GM19025 (cell line): Measurements from ENCODE around the gene MCOLN1.

Source experiments
- ATAC-seq: cut with Tn5 transposase; IDR thresholded peaks from one replicate; pipeline ENCODE4 v1.9.1; 2021; ENCODE audit warnings: mild to moderate bottlenecking, low read depth, moderate library complexity; ENCODE audit not compliant: unreplicated experiment

Gene MCOLN1

DNA sequence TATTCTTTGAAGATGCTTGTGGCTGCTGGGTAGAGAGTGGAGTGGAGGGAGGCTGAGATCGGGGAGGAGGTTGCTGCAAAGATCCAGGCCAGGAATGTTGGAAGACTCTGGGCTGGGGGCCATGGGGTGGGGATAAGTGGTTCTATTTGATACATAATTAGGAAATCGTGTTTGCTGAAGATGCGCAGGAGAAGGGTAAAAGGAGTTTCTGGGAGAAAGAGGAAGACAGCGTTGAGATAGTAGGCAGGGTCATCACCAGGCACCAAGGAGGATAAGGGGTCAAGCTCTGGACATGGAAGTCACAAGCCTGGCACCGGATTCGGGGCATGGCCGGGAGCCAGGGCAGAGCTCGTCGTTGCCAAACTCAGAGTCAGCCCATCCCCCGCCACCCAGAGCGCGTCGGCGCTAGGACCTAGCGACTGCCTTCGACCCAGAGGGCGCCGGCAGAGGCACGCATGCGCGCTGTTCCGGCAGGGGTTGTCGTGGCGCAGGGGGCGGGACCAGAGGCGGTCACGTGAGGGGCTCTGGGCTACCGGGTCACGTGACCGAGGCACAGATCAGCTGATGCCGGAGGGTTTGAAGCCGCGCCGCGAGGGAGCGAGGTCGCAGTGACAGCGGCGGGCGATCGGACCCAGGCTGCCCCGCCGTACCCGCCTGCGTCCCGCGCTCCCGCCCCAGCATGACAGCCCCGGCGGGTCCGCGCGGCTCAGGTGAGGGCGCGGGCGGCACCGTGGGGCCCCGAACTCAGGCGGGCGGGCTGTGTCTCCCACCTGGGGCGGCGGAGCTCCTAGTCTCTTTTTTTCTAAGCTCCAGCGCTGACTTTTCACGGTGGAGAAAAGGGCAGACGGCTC, at the start of gene MCOLN1:
Gene MCOLN1 (plus strand): TSS at position 553 of the 851 bp plus-strand sequence. CDS start 127 bp downstream, at position 680.
- ATAC-seq: no peak

DNA sequence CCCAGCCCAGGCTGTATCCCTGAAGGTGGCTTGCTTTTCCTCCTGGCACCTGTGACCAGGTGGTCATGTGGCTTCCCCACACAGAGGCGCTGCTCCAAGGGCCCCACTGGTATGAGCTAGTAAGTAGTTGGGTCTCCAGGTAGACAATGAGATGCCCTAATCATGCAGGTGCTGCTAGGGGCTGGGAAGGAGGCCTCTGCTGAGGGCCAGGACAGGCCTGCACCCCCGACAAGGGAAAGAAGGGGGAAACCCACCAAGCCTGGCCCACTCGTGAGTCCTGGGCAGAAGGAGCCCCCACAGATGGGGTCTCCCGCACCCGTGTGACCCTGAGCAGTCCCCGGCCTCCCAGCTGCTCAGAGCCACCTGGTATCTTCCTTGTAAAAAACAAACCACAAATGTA, 46.8 kb upstream of the MCOLN1 start:
- ATAC-seq: no peak

DNA sequence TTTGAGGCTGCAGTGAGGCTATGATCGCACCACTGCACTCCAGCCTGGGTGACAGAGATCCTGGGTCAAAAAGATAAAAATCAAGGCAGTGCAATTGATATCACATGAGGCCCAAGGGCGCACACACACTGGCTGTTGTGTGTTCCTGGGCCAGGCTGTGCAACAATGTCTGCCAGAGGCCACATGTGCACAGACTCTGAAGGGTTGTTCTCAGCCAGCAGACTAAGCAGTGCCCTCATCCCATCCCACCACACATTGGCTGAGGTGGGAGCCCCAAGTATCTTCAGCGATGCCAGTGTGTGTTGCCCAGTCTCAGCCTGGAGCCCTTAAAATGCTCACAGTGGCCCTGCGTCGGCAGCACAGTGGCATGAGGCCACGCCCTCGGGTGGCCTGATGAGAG, 46.2 kb upstream of the MCOLN1 start:
- ATAC-seq: no peak

DNA sequence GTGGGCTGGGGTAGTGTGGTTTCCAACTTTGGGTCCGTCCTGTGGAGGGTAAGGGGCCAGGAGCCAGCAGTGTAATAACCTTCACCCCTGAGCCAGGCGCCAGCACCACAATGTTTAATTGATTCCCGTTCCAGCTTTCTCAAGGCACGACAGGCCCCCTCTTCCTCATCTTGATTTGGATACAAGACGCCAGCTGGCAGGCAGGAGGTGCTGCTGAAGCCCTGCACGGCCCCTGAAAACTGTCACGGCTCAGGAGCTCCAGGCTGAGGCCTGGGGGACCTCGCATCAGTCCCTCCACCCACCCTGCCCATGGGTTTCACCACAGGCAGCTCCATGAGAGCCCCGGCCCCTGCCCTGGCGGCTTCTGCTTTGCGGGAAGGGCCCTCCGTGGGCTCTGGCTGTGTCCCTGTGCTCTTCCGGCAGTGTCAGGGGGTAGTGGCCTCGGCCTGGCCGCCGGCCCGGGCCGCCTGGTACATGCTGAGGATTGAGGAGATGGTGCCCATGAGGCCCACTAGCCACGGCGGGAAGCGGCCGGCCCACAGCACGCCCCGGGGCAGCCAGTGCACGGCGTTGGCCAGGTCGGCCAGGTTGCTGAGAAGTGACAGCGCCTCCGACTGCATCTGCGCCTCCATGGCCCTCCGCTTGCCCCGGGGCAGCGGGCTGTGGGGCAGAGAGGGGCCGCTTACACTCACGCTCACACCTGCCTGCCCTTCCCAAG, 45.5 kb upstream of the MCOLN1 start:
- ATAC-seq: no peak

DNA sequence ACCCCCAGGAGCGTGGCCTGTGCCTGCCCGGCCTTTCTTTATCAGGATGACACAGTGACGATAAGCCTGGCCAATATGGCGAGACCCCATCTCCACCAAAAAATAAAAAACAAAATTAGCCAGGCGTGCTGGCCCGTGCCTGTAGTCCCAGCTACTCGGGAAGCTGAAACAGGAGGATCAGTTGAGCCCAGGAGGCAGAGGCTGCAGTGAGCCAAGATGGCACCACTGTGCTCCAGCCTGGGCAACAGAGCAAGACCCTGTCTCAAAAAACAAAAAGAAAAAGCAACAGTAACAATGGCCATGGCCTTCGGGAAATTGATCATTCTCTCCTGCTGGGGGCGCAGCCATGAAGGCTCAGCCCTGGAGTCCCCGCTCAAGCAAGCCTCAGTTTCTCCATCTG, 44.7 kb upstream of the MCOLN1 start:
- no peak for ATAC-seq

DNA sequence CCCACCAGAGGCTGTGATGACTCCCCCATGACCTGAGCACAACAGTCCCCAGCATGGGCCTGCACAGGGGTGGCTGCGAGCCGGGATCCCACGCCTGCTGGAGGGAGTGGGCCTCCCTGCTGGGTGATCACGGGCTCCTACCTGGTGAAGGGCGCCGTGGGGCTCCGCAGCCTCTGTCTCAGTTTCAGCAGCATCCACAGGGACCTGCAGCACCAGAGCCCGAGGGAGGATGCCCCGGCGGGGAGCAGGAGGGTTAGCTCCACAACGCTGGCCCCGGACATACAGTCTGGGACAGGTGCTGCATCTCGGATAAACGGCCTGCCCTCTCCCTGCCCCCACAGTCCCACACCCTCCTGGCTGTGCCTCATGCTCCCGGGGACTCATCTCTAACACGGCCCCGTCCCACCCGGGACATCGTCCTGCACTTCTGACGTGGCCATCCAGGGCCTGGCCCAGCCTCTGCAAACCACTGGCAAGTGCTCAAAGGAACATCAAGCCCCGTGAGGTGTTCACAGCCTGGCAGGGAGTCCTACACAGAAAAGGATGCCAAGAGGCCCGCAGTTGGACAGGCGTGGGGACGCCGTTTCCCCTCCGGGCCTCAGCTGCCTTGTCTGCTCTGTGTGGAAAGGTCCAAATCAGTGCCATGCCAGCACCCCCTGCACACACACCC, 44.1 kb upstream of the MCOLN1 start:
- no peak for ATAC-seq

DNA sequence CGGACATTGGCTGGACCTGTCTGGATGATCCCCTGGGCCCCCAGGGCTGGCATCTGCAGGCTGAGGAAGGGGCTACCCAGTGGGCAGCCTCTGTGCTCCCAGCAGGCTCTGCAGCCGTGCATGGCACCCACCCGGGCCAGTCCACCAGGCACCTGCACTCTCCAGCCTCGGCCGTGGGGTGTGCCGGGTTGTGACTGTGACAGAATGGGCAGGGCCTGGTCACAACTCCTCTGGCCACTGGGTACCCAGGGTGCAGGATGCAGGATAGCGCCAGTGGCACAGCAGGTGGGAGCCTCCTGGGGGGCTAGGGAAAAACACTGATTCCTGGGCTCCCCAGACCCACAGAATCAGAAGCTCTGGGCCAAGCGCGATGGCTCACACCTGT, 43.6 kb upstream of the MCOLN1 start:
- no peak for ATAC-seq

DNA sequence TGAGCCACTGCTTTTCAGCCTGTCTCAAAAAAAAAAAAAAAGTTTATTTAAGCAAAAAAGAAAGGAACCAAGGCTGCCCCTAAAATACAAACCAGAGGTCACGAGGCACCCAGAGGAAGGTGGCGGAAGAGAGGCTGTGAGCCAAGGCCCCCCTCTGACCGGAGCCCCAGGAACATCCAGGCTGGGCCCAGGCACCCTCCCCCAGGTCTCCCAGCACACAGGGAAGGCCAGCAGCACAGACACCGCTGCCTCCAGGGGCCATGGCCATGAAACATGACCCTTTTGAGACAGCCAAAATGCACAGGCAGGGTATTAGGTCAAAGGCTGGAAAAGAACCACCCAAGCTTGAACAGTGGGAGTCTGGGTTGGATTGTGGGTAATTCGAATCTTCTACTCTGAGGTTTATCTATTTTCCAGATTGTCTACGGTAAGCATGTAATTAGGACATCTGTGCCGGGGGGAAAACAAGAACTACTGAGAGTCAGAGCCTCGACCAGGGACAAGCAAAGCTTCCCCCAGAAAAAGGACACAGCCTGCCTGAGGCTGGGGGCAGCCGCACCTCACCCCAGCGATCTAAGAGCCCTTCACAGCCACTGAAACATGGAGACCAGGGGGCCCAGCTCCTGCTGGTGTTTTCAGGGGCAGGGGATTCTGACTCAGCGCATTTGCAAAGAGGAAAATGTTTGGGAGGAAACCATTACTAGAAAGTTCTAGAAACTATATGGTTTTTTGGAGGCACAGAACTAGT, 42.0 kb upstream of the MCOLN1 start:
- no peak for ATAC-seq

DNA sequence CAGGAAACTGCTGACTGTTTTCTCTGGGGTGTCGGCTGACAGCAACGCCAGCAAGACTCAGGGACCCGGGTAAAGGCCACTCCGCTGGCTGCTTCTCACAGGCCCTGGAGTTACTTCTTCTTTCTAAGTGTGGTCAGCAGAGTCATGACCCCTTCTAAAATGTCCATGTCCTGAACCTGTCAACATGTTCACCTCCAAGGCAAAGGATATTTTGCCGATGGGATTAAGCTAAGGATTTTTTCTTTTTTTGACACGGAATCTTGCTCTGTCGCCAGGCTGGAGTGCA, 41.5 kb upstream of the MCOLN1 start:
- ATAC-seq: no peak

DNA sequence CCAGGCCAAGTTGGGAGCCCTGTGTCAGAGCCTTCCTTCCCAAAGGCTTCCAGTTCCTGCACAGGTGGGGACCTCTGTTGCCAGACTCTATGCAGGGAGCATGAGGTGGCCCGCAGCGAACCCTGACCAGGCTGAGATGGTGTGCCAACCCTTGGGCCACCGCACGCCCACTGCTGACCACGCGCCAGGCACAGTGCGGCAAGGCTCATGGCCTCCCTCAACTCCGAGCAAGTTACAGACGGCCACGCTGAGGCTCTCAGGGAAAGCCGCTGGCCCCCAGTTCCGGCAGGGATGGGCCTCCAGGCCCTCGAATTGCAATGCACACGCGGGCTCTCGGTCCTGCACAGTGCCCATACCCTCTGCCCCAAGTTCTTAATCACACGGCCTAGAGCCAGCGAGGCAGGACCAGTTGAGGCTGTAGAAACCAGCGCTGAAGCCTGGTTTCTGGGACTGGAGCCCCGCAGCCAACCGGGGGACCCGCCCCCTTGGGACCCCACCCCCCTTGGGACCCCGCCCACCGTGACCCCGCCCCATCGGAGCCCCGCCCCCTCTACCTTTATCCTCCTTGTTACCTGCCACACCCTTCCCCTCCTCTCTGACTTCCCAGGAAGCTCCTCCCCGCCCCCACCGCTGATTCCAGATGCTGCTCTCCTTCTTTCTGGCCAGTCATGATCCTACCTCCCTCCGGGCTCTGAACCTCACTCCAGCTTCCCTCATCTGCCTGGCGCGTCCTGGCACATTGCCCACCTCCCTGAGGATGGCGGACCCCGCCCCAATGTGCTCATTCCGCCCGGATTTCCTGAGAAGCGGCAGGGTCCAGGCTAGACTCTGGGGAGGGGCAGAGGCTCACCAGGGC, 39.6 kb upstream of the MCOLN1 start:
- no peak for ATAC-seq

DNA sequence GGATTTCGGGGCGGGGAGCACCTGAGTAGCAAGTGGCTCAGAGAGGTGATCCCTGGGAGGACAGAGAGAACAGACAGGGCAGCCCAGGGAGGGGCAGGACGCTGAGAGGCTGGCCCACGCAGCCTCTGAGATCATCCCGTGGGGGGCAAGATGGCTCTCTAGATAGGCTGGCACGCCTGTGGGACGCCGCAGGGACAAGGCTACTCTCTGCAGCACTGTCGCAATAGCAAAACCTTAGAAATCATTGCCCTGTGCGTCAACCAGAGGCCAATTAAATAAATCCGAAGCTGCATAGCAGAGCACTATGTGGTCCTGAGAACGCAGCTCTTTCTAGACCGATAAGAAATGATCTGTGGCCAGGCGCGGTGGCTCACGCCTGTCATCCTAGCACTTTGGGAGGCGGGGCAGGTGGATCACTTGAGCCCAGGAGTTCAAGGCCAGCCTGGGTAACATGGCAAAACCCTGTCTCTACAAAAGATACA, 38.7 kb upstream of the MCOLN1 start:
- no peak for ATAC-seq

DNA sequence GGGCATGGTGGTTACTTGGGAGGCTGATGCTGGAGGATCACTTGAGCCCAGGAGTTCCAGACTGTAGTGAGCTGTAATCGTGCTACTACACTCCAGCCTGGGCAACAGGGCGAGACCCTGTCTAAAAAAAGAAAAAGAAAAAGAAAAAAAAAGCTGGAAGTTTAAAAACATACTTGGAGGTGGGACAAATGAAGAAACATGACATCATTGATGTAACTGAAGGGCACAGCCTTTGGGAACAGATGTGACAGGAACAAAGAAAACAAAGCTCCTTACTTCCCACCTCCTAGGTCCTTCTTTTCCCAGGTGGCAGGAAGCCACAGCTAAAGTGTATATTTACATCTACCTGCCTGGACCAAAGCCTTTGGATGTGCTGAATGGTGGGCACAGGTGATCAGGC, 35.5 kb upstream of the MCOLN1 start:
- no peak for ATAC-seq

DNA sequence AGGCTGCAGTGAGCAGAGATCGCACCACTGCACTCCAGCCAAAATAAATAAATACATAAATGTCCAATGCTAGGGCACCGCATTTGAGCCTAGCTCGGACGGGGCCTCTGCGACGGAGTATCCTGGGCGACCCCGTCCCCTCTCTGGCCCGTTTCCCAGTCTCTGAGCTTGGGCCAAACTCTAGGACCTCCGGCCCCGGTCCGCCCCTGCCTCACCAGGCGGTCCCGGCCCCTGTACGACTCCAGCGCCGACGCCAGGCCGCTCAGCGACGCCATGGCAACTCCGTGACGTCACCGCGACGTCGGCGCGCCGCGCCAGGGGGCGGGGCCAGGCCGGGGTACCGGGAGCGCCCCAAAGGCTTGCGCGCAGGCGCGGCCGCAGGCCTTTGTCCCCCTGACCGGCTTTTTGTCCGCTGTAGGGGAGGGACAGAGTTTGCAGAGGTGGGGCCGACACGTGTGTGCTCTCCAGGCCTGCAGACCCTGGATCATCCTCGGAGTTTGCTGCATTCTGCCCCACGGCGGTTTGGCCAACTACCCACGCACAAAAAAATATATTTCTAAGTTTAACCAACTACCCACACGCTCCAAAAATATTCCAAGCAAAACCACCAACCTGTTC, 33.6 kb upstream of the MCOLN1 start, which contains the start of gene PEX11G:
Gene PEX11G (minus strand): TSS at position 300 of the 618 bp plus-strand sequence. CDS start 25 bp downstream, at position 275.
- peak; percentile 84 for ATAC-seq

DNA sequence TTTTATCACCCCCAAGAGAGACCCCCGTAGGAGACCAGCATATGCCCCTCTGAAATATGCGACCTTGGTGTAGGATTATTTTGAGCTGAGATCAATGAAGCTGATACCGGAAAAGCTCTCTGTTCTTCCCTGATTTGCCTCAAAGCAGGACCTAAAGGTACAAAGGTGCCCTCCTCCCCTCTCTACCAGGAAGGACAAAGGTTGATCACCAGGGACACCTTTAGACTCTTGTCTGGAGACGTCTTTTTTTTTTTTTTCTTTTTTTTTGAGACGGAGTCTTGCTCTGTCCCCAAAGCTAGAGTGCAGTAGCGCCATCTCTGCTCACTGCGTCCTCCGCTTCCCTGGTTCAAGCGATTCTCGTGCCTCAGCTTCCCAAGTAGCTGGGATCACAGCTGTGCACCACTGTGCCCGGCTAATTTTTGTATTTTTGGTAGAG, 32.8 kb upstream of the MCOLN1 start:
- ATAC-seq: no peak

DNA sequence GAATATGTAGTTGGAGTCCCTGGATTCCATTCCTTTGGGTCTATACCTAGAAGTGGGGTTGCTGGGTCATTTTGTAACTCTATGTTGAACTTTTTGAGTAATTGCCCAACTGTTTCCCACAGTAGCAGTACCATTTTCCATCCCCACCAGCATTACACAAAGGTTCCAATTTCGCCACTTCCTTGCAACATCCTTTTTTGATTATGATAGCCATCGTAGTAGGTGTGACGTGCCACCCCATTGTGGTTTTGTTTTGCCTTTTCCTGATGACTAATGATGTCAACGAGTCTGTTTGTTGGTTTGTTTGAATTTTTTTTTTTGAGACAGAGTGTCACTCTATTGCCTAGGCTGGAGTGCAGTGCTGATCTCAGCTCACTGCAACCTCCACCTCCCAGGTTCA, 30.3 kb upstream of the MCOLN1 start:
- ATAC-seq: no peak

DNA sequence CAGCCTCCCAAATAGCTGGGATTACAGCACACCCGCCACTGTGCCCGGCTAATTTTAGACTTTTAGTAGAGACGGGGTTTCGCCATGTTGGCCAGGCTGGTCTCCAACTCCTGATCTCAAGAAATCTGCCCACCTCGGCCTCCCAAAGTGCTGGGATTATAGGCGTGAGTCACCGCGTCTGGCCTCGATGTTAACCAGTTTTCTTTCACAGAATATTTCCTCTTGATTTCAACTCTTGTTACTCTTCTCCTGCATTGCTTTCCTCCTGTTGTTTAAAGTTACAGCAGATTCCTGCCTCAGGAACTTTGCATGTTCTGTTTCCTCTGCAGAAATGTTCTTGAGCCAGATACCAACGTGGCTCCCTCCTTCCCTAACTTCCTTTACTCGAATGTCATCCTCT, 29.9 kb upstream of the MCOLN1 start:
- ATAC-seq: no peak

DNA sequence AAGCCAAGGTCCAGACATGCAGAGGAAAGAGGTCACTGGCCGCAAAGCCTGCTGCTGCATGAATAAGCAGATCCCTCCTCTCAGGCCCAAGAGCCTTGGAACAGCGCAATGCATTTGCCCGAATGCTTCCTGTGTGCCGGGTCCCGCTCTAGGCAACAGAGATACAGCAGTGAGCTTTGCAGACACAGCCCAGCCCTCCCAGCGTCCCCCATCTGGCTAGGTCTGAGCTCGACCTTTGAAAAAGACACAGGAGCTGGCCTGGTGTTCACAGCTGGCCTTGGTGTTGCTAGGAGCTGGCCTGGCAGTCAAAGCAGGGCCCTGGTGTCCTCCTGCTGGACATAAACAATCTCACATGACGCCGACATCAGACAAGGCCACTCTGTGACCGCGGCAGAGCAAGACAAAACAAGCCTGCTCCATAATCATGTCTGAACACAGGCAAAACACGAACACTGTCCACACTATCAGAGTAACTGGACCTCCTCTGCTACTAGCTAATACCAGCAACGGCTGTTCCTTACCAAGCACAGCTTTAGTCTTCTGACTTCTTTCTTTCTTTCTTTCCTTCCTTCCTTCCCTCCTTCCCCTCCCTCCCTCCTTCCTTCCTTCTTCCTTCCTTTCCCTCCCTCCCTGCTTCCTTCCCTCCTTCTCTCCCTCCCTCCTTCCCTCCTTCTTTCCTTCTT, 27.9 kb upstream of the MCOLN1 start:
- ATAC-seq: no peak

DNA sequence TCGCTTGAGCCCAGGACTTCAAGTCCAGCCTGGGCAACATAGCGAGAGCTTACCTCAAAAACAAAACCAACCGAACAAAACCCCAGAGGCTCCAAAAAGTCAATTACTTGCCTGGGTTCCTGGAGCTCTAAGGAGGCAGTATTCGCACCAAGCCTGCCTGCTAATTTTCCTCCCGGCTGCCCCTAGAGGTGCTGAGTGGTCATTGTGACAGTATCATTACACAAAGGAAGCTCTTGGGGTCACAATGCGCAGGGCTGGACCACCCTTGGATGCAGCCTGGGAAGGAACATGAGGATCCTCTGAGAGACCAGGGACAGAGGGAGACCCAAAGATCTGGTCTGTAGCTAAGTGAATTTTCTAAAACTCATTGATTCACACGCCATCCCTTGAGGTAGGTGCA, 25.1 kb upstream of the MCOLN1 start:
- no peak for ATAC-seq
